ENCODE data around the gene ILRUN.

GRCh38 chr6:34684364-34684763 lies 12.2 kb downstream of the ILRUN start:
- TF ChIP-seq CTCF (IDR thresholded peaks at IDR 0.05), result no peak
- TF ChIP-seq EP300 (IDR thresholded peaks at IDR 0.05), result no peak

Data from ovary (tissue), 3 donors.